HEK293 (cell line): Measurements from ENCODE around the gene TRUB2.
A peak's percentile ranks its signal among the peaks of the same experiment; 100 is the strongest.

Experiments used
- KLF10 ChIP-seq: fragments of 450-650 bp; IDR thresholded peaks from 2 replicates; pipeline ENCODE4 v1.5.1; 2018; ENCODE audit warnings: missing biosample characterization, mild to moderate bottlenecking, missing genetic modification characterization
- MEIS1 ChIP-seq: sonication (generic); formaldehyde crosslinking; IDR thresholded peaks from 2 replicates; pipeline ENCODE4 v1.8.1; 2022; ENCODE audit warnings: missing genetic modification reagents, mild to moderate bottlenecking, borderline replicate concordance
- SCRT1 ChIP-seq: fragments of 450-650 bp; formaldehyde crosslinking; IDR thresholded peaks from 2 replicates; pipeline ENCODE4 v1.5.1; 2016; ENCODE audit warnings: missing biosample characterization, missing genetic modification characterization, borderline replicate concordance
- SETDB1 ChIP-seq: IDR thresholded peaks from one replicate; pipeline ENCODE4 v1.6.1; 2017; ENCODE audit warnings: mild to moderate bottlenecking, low read length, moderate library complexity, mixed read lengths; ENCODE audit not compliant: insufficient read length
- ZBTB8A ChIP-seq: fragments of 450-650 bp; formaldehyde crosslinking; IDR thresholded peaks from 2 replicates; pipeline ENCODE4 v1.5.1; 2016; ENCODE audit warnings: missing biosample characterization, missing genetic modification characterization
- ZNF140 ChIP-seq: fragments of 450-650 bp; formaldehyde crosslinking; IDR thresholded peaks from 2 replicates; pipeline ENCODE4 v1.5.1; 2016; ENCODE audit warnings: missing biosample characterization, missing genetic modification characterization
- ZNF223 ChIP-seq: fragments of 450-650 bp; formaldehyde crosslinking; IDR thresholded peaks from 2 replicates; pipeline ENCODE4 v1.5.1; 2016; ENCODE audit warnings: missing biosample characterization, missing genetic modification characterization
- ZNF350 ChIP-seq: fragments of 450-650 bp; formaldehyde crosslinking; IDR thresholded peaks from 2 replicates; pipeline ENCODE4 v1.5.0; 2017; ENCODE audit warnings: missing biosample characterization, mild to moderate bottlenecking, missing genetic modification characterization
- ZNF433 ChIP-seq: fragments of 450-650 bp; formaldehyde crosslinking; IDR thresholded peaks from 2 replicates; pipeline ENCODE4 v1.5.1; 2016; ENCODE audit warnings: missing biosample characterization, missing genetic modification characterization, low read depth
- ZNF529 ChIP-seq: fragments of 450-650 bp; formaldehyde crosslinking; IDR thresholded peaks from 2 replicates; pipeline ENCODE4 v1.5.1; 2017; ENCODE audit warnings: missing genetic modification characterization, missing biosample characterization; ENCODE audit not compliant: insufficient replicate concordance
- ZNF558 ChIP-seq: fragments of 450-650 bp; formaldehyde crosslinking; IDR thresholded peaks from 2 replicates; pipeline ENCODE4 v1.5.1; 2016; ENCODE audit warnings: missing biosample characterization, missing genetic modification characterization
- ZNF585B ChIP-seq: fragments of 450-650 bp; formaldehyde crosslinking; IDR thresholded peaks from 2 replicates; pipeline ENCODE4 v1.5.1; 2016; ENCODE audit warnings: missing biosample characterization, missing genetic modification characterization
- ZNF610 ChIP-seq: fragments of 450-650 bp; formaldehyde crosslinking; IDR thresholded peaks from 2 replicates; pipeline ENCODE4 v1.5.1; 2016; ENCODE audit warnings: missing biosample characterization, missing genetic modification characterization, borderline replicate concordance
- ZNF626 ChIP-seq: fragments of 450-650 bp; sonication (Bioruptor Pico); formaldehyde crosslinking; IDR thresholded peaks from 2 replicates; pipeline ENCODE4 v1.5.1; 2018; ENCODE audit warnings: missing biosample characterization, missing genetic modification characterization, inconsistent platforms
- ZNF747 ChIP-seq: fragments of 450-650 bp; formaldehyde crosslinking; IDR thresholded peaks from 2 replicates; pipeline ENCODE4 v1.5.1; 2016; ENCODE audit warnings: missing biosample characterization, missing genetic modification characterization
- ZSCAN30 ChIP-seq: fragments of 450-650 bp; IDR thresholded peaks from 2 replicates; pipeline ENCODE4 v1.5.1; 2018; ENCODE audit warnings: missing biosample characterization, mild to moderate bottlenecking, missing genetic modification characterization, moderate library complexity
- TF ChIP-seq, protein P1 (sequence below): fragments of 450-650 bp; formaldehyde crosslinking; IDR thresholded peaks from 2 replicates; pipeline ENCODE4 v1.5.1; 2016; ENCODE audit warnings: missing biosample characterization, missing genetic modification characterization
- TF ChIP-seq, protein P2 (sequence below): fragments of 450-650 bp; formaldehyde crosslinking; IDR thresholded peaks from 2 replicates; pipeline ENCODE4 v1.5.1; 2016; ENCODE audit warnings: missing biosample characterization, missing genetic modification characterization
- TF ChIP-seq, protein P3 (sequence below): fragments of 450-650 bp; formaldehyde crosslinking; IDR thresholded peaks from 2 replicates; pipeline ENCODE4 v1.5.1; 2017; ENCODE audit warnings: missing biosample characterization, missing genetic modification characterization
- TF ChIP-seq, protein P4 (sequence below): fragments of 450-650 bp; formaldehyde crosslinking; IDR thresholded peaks from 2 replicates; pipeline ENCODE4; 2016; ENCODE audit warnings: missing biosample characterization, missing genetic modification characterization
- TF ChIP-seq, protein P5 (sequence below): fragments of 450-650 bp; formaldehyde crosslinking; IDR thresholded peaks from 2 replicates; pipeline ENCODE4 v1.5.1; 2016; ENCODE audit warnings: missing biosample characterization, missing genetic modification characterization
- TF ChIP-seq, protein P6 (sequence below): fragments of 450-650 bp; formaldehyde crosslinking; IDR thresholded peaks from 2 replicates; pipeline ENCODE4 v1.5.1; 2016; ENCODE audit warnings: missing biosample characterization, missing genetic modification characterization, borderline replicate concordance

The TRUB2 gene

DNA sequence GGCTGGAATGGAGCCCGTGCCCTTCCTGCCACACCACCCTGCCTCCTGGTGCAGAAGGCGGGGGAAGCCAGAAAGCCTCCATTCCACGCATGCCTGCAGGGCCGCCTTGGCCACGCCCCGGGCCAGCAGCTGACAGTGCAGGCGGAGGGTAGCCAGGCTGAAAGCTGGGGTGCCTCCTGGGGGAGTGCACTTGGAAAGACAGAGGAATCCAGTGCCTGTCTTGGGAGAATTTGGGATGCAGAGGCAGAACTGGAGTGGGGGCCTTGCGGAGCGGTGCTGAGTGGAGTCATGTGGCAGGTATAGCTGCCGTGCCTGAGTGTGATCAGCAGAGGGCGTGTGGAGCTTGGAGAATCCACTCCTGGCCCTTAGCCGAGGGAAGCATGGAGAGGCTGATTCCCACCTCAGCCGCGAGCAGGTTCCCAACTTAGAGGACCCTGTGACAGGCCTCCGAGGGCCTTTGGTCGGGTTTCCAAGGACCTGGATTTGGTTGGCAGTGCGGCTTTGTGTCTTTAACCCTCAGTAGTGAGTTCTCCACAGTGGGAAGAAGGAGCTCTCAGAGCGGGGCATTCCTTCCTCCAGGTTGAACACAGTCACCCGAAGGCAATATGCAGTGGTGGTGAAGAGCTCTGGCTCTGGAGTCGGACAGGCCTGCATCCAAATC, 39.9 kb upstream of the TRUB2 start (continued):
- TF ChIP-seq, protein P1, sequence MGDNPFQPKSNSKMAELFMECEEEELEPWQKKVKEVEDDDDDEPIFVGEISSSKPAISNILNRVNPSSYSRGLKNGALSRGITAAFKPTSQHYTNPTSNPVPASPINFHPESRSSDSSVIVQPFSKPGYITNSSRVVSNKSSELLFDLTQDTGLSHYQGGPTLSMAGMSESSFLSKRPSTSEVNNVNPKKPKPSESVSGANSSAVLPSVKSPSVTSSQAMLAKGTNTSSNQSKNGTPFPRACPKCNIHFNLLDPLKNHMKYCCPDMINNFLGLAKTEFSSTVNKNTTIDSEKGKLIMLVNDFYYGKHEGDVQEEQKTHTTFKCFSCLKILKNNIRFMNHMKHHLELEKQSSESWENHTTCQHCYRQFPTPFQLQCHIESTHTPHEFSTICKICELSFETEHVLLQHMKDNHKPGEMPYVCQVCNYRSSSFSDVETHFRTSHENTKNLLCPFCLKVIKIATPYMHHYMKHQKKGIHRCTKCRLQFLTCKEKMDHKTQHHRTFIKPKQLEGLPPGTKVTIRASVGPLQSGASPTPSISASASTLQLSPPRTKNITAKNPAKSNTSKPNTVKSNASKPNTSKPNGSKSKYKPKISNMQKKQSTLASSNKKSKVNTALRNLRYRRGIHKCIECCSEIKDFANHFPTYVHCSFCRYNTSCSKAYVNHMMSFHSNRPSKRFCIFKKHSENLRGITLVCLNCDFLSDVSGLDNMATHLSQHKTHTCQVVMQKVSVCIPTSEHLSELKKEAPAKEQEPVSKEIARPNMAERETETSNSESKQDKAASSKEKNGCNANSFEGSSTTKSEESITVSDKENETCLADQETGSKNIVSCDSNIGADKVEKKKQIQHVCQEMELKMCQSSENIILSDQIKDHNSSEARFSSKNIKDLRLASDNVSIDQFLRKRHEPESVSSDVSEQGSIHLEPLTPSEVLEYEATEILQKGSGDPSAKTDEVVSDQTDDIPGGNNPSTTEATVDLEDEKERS (tag by site-specific recombination) = no peak
- TF ChIP-seq ZNF585B (tag by site-specific recombination) (no peak), KLF10 (tag by site-specific recombination) (no peak), SCRT1 (no peak), ZNF350 (tag by site-specific recombination) (no peak), ZBTB8A (tag by site-specific recombination) (0 out of 2 replicates have a peak, but pooled peaks have one; percentile 17), ZNF626 (tag by site-specific recombination) (no peak), ZNF610 (tag by site-specific recombination) (peak; percentile 92; the same call in 1 of the 2 replicates), ZNF223 (no peak), ZNF747 (tag by site-specific recombination) (no peak), ZNF558 (tag by site-specific recombination) (no peak), ZNF140 (tag by site-specific recombination) (no peak), SETDB1 (no peak), ZSCAN30 (no peak), ZNF529 (tag by site-specific recombination) (no peak), ZNF433 (tag by site-specific recombination) (no peak), MEIS1 (no peak)
- TF ChIP-seq, protein P2, sequence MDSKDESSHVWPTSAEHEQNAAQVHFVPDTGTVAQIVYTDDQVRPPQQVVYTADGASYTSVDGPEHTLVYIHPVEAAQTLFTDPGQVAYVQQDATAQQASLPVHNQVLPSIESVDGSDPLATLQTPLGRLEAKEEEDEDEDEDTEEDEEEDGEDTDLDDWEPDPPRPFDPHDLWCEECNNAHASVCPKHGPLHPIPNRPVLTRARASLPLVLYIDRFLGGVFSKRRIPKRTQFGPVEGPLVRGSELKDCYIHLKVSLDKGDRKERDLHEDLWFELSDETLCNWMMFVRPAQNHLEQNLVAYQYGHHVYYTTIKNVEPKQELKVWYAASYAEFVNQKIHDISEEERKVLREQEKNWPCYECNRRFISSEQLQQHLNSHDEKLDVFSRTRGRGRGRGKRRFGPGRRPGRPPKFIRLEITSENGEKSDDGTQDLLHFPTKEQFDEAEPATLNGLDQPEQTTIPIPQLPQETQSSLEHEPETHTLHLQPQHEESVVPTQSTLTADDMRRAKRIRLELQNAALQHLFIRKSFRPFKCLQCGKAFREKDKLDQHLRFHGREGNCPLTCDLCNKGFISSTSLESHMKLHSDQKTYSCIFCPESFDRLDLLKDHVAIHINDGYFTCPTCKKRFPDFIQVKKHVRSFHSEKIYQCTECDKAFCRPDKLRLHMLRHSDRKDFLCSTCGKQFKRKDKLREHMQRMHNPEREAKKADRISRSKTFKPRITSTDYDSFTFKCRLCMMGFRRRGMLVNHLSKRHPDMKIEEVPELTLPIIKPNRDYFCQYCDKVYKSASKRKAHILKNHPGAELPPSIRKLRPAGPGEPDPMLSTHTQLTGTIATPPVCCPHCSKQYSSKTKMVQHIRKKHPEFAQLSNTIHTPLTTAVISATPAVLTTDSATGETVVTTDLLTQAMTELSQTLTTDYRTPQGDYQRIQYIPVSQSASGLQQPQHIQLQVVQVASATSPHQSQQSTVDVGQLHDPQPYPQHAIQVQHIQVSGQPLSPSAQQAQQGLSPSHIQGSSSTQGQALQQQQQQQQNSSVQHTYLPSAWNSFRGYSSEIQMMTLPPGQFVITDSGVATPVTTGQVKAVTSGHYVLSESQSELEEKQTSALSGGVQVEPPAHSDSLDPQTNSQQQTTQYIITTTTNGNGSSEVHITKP (tag by site-specific recombination) = no peak
- TF ChIP-seq, protein P3, sequence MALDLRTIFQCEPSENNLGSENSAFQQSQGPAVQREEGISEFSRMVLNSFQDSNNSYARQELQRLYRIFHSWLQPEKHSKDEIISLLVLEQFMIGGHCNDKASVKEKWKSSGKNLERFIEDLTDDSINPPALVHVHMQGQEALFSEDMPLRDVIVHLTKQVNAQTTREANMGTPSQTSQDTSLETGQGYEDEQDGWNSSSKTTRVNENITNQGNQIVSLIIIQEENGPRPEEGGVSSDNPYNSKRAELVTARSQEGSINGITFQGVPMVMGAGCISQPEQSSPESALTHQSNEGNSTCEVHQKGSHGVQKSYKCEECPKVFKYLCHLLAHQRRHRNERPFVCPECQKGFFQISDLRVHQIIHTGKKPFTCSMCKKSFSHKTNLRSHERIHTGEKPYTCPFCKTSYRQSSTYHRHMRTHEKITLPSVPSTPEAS (tag by site-specific recombination) = no peak
- TF ChIP-seq, protein P4, sequence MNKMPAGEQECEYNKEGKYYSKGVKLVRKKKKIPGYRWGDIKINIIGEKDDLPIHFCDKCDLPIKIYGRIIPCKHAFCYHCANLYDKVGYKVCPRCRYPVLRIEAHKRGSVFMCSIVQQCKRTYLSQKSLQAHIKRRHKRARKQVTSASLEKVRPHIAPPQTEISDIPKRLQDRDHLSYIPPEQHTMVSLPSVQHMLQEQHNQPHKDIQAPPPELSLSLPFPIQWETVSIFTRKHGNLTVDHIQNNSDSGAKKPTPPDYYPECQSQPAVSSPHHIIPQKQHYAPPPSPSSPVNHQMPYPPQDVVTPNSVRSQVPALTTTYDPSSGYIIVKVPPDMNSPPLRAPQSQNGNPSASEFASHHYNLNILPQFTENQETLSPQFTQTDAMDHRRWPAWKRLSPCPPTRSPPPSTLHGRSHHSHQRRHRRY (tag by site-specific recombination) = no peak
- TF ChIP-seq, protein P5, sequence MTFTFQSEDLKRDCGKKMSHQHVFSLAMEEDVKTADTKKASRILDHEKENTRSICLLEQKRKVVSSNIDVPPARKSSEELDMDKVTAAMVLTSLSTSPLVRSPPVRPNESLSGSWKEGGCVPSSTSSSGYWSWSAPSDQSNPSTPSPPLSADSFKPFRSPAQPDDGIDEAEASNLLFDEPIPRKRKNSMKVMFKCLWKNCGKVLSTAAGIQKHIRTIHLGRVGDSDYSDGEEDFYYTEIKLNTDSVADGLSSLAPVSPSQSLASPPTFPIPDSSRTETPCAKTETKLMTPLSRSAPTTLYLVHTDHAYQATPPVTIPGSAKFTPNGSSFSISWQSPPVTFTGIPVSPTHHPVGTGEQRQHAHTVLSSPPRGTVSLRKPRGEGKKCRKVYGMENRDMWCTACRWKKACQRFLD (tag by site-specific recombination) = no peak
- TF ChIP-seq, protein P6, sequence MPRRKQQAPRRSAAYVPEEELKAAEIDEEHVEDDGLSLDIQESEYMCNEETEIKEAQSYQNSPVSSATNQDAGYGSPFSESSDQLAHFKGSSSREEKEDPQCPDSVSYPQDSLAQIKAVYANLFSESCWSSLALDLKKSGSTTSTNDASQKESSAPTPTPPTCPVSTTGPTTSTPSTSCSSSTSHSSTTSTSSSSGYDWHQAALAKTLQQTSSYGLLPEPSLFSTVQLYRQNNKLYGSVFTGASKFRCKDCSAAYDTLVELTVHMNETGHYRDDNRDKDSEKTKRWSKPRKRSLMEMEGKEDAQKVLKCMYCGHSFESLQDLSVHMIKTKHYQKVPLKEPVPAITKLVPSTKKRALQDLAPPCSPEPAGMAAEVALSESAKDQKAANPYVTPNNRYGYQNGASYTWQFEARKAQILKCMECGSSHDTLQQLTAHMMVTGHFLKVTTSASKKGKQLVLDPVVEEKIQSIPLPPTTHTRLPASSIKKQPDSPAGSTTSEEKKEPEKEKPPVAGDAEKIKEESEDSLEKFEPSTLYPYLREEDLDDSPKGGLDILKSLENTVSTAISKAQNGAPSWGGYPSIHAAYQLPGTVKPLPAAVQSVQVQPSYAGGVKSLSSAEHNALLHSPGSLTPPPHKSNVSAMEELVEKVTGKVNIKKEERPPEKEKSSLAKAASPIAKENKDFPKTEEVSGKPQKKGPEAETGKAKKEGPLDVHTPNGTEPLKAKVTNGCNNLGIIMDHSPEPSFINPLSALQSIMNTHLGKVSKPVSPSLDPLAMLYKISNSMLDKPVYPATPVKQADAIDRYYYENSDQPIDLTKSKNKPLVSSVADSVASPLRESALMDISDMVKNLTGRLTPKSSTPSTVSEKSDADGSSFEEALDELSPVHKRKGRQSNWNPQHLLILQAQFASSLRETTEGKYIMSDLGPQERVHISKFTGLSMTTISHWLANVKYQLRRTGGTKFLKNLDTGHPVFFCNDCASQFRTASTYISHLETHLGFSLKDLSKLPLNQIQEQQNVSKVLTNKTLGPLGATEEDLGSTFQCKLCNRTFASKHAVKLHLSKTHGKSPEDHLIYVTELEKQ (tag by site-specific recombination) = no peak
